GM18520 (cell line): ENCODE data around the gene MUC12.
"Not testable (repeated sequence)": the region's sequence is repeated elsewhere in the genome, so short reads cannot be mapped to it uniquely, and the experiment has no call there.

Experiments
- ATAC-seq: cut with Tn5 transposase; IDR thresholded peaks from one replicate; pipeline ENCODE4 v1.9.1; 2021; ENCODE audit not compliant: unreplicated experiment

Gene MUC12

GRCh38 chr7:100959894-100960293 lies 9.5 kb upstream of the MUC12 start:
- no peak for ATAC-seq

GRCh38 chr7:100962537-100962936 lies 6.8 kb upstream of the MUC12 start:
- ATAC-seq = no peak

GRCh38 chr7:100963386-100963785 lies 6.0 kb upstream of the MUC12 start:
- ATAC-seq = no peak

- ATAC-seq = no peak
Observed at GRCh38 chr7:100963874-100964273, 5.5 kb upstream of the MUC12 start.

- no peak for ATAC-seq
Observed at GRCh38 chr7:100964630-100965029, 4.7 kb upstream of the MUC12 start.

- ATAC-seq = no peak
Observed at GRCh38 chr7:100965045-100965722, 4.2 kb upstream of the MUC12 start.

GRCh38 chr7:100965723-100966541 lies 3.4 kb upstream of the MUC12 start:
- ATAC-seq = no peak

GRCh38 chr7:100966542-100967291 lies 2.6 kb upstream of the MUC12 start:
- ATAC-seq = no peak

GRCh38 chr7:100967292-100967863 lies 2.0 kb upstream of the MUC12 start:
- no peak for ATAC-seq

GRCh38 chr7:100968031-100968430 lies 1.3 kb upstream of the MUC12 start:
- no peak for ATAC-seq

- ATAC-seq = no peak
Observed at GRCh38 chr7:100968650-100969049, 715 bp upstream of the MUC12 start.

GRCh38 chr7:100971111-100972001 lies 2.0 kb downstream of the MUC12 start:
- ATAC-seq = no peak

- no peak for ATAC-seq
Observed at GRCh38 chr7:100972002-100972347, 2.6 kb downstream of the MUC12 start.

- ATAC-seq = no peak
Observed at GRCh38 chr7:100974021-100974420, 4.7 kb downstream of the MUC12 start.

- ATAC-seq = no peak
Observed at GRCh38 chr7:100975371-100975821, 6.0 kb downstream of the MUC12 start.

GRCh38 chr7:100978300-100978699 lies 8.9 kb downstream of the MUC12 start:
- no peak for ATAC-seq

GRCh38 chr7:100983451-100984187 lies 14.3 kb downstream of the MUC12 start:
- ATAC-seq = no peak

- not testable (repeated sequence) for ATAC-seq
Observed at GRCh38 chr7:100984241-100984918, 15.0 kb downstream of the MUC12 start.
